Inferior parietal cortex (tissue), 1 donor: ENCODE data around the gene ICAM2.

ENCODE experiments used
- DNase-seq: peaks from one replicate; pipeline ENCODE4 v3.0.0-alpha.2; 2016; ENCODE audit errors: extremely low spot score

ICAM2 gene

GRCh38 chr17:63975541-63976092 is 44.8 kb downstream of the ICAM2 start:
- no peak for DNase-seq

GRCh38 chr17:63974594-63975192 is 45.7 kb downstream of the ICAM2 start:
- no peak for DNase-seq

- no peak for DNase-seq
Observed at GRCh38 chr17:63973930-63974593, 46.4 kb downstream of the ICAM2 start.

GRCh38 chr17:63973247-63973646 is 47.2 kb downstream of the ICAM2 start:
- no peak for DNase-seq

- no peak for DNase-seq
Observed at GRCh38 chr17:63972796-63973195, 47.6 kb downstream of the ICAM2 start, which contains the start of gene SCN4A. Gene SCN4A, minus strand, starts transcription at chr17:63972918. Its CDS starts 77 bp downstream, at chr17:63972841.

- DNase-seq: no peak
Observed at GRCh38 chr17:63969278-63969677, 51.2 kb downstream of the ICAM2 start.

- DNase-seq: no peak
Observed at GRCh38 chr17:63967953-63968352, 52.5 kb downstream of the ICAM2 start.

- no peak for DNase-seq
Observed at GRCh38 chr17:63966646-63967264, 53.7 kb downstream of the ICAM2 start.

GRCh38 chr17:63963123-63963522 is 57.3 kb downstream of the ICAM2 start:
- DNase-seq: no peak

GRCh38 chr17:63962298-63962744 is 58.1 kb downstream of the ICAM2 start:
- no peak for DNase-seq

GRCh38 chr17:63961355-63962212 is 58.8 kb downstream of the ICAM2 start:
- no peak for DNase-seq

- DNase-seq: no peak
Observed at GRCh38 chr17:63960430-63960829, 60.0 kb downstream of the ICAM2 start.

GRCh38 chr17:63960006-63960405 is 60.4 kb downstream of the ICAM2 start:
- DNase-seq: no peak

- DNase-seq: no peak
Observed at GRCh38 chr17:63956296-63956920, 64.0 kb downstream of the ICAM2 start.

GRCh38 chr17:63955791-63956190 is 64.6 kb downstream of the ICAM2 start:
- DNase-seq: no peak

- DNase-seq: no peak
Observed at GRCh38 chr17:63955232-63955631, 65.2 kb downstream of the ICAM2 start.

GRCh38 chr17:63954402-63955063 is 65.9 kb downstream of the ICAM2 start:
- no peak for DNase-seq
